T-cell (primary cell): ENCODE data around the gene DDX25. TPM values are rescaled to one million over a fixed set of nuclear protein-coding genes. Genes with fewer than 3 reads are reported as not detected.

Experiments used
- ATAC-seq, 4 experiments: fragments of 200-7000 bp in 3 of 4; fragments of 150-1000 bp in 1 of 4; cut with Tn5 transposase; replicated peaks in 1 of 4; 1 replicate in 3 of 4; 2 replicates in 1 of 4; pipeline ENCODE4 v1.10.0; 2021; ENCODE audit warnings: moderate library complexity in 3 of 4, mild to moderate bottlenecking in 2 of 4, moderate number of reproducible peaks in 1 of 4
- CTCF ChIA-PET, 2 donors: fragments of 300-600 bp; sonication (Branson Sonifier 250); formaldehyde crosslinking; loops; one replicate each; lab custom pipeline; 2022; ENCODE audit warnings: antibody characterized with exemption in 2 of 2; lab: Charles Lee
- POLR2A ChIA-PET, 2 donors: fragments of 300-600 bp; sonication (Branson Sonifier 250); formaldehyde crosslinking; loops; one replicate each; lab custom pipeline; 2022; ENCODE audit warnings: antibody characterized with exemption in 2 of 2; lab: Charles Lee
- DNase-seq, 35 experiments: peaks; one replicate each; pipeline versions ENCODE4 v3.0.0 to v3.0.0-alpha.2; 2013 to 2023
- H3K27ac ChIP-seq: one replicate; pipeline ENCODE4 v1.5.1; 2013; ENCODE audit warnings: low read length
- H3K27me3 ChIP-seq, 2 experiments: replicated peaks in 1 of 2; 1 replicate in 1 of 2; 2 replicates in 1 of 2; pipeline versions ENCODE4 v1.6.1 to v1.7.0; 2013; ENCODE audit warnings: low read length in 1 of 2, mixed read lengths in 1 of 2; ENCODE audit not compliant: control insufficient read depth in 2 of 2, insufficient read depth in 2 of 2; ENCODE audit errors: extremely low read depth in 1 of 2
- H3K36me3 ChIP-seq, 2 donors: 1 replicate in 1 of 2; 2 replicates in 1 of 2; pipeline versions ENCODE4 v1.6.1 to v1.7.0; 2013; ENCODE audit warnings: low read length in 1 of 2; ENCODE audit not compliant: control insufficient read depth in 2 of 2, insufficient read depth in 1 of 2; ENCODE audit errors: extremely low read depth in 1 of 2
- H3K4me1 ChIP-seq, 2 experiments: 1 replicate in 1 of 2; 2 replicates in 1 of 2; pipeline versions ENCODE4 v1.6.1 to v1.7.0; 2013; ENCODE audit warnings: low read length in 2 of 2, mixed read lengths in 1 of 2; ENCODE audit not compliant: insufficient read depth in 2 of 2, control insufficient read depth in 1 of 2; ENCODE audit errors: extremely low read depth in 1 of 2
- H3K4me3 ChIP-seq, 2 donors: 1 replicate in 1 of 2; 2 replicates in 1 of 2; pipeline versions ENCODE4 v1.5.1 to v1.7.0; 2013; ENCODE audit warnings: mild to moderate bottlenecking in 2 of 2, low read length in 1 of 2, moderate library complexity in 1 of 2; ENCODE audit not compliant: control insufficient read depth in 1 of 2; ENCODE audit errors: extremely low read depth in 1 of 2
- H3K9me3 ChIP-seq: 2 replicates; pipeline ENCODE4 v1.7.0; 2013
- H3K27ac Mint-ChIP-seq, 2 donors: one replicate each; pipeline ENCODE4 v1.8.0; 2020 to 2021; ENCODE audit warnings: mild to moderate bottlenecking in 2 of 2, mixed read lengths in 2 of 2
- H3K27me3 Mint-ChIP-seq, 2 donors: one replicate each; pipeline ENCODE4 v1.8.0; 2021 to 2022; ENCODE audit warnings: mixed read lengths in 2 of 2
- H3K36me3 Mint-ChIP-seq: one replicate; pipeline ENCODE4 v1.8.0; 2021; ENCODE audit warnings: mixed read lengths
- H3K4me1 Mint-ChIP-seq, 3 donors: one replicate each; pipeline ENCODE4 v1.8.0; 2020 to 2022; ENCODE audit warnings: mixed read lengths in 3 of 3, mild to moderate bottlenecking in 1 of 3
- H3K4me3 Mint-ChIP-seq, 3 donors: one replicate each; pipeline ENCODE4 v1.8.0; 2020 to 2022; ENCODE audit warnings: mild to moderate bottlenecking in 3 of 3, mixed read lengths in 3 of 3, moderate library complexity in 3 of 3
- H3K9me3 Mint-ChIP-seq, 3 donors: one replicate each; pipeline ENCODE4 v1.8.0; 2020 to 2022; ENCODE audit warnings: mixed read lengths in 3 of 3
- WGBS: methylation state at CpG from one replicate; pipeline ENCODE4 v1.1.5; 2013; ENCODE audit warnings: missing lambda C conversion rate; ENCODE audit not compliant: insufficient coverage; 5-methylcytosine and 5-hydroxymethylcytosine counted together
- total RNA-seq, 35 experiments: library from RNA in 6 of 35; stranded (reverse) in 6 of 35; fragments of 120-200 nt in 1 of 35; gene quantifications; one replicate each; pipeline versions ENCODE4 v1.2.1 to v1.2.4 and lab custom pipeline; 2013 to 2026

DDX25 gene
- total RNA-seq, 5 donors from 2014 or later (not counting 1 experiment from before 2014, with no cell fraction given): 0.16 to 0.26 (median 0.16) TPM; not detected in 2

DNA sequence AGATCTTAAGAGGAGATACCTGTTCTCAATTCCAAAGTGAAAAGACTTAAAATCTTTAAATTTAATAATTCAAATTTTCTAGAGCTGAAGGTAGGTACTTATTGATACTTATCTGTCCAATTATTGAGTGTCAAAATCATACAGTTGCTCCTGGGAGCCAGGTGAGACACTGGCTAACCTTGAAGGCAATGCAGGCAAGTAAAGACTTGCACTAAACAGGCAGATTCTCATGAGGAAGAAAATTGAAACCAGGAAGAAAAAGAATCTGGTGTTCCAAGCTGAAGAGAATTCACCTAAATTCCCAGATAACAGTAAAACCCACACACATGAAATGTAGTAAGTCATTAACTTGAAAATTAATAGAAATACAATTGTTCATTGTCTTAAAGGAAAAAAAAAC, 71.8 kb downstream of the DDX25 start:
- H3K4me3 Mint-ChIP-seq: no peak overlapping the region
- no peak overlapping the region for H3K27ac Mint-ChIP-seq
- POLR2A ChIA-PET: no interaction called here
- Histone ChIP-seq H3K4me3 (no peak overlapping the region), H3K27me3 (no peaks in the 10 kb centered on the region), H3K9me3 (no peaks in the 10 kb centered on the region), H3K4me1 (no peaks in the 10 kb centered on the region), H3K36me3 (no peaks in the 10 kb centered on the region), H3K27ac (no peak overlapping the region)
- CTCF ChIA-PET: interaction anchor here in 1 of 2 donors (0.5 kb wide), 1 partner anchor 984 kb away, joined by 5 read pairs; no protein-coding TSS in a partner anchor
- H3K9me3 Mint-ChIP-seq: no peaks in the 10 kb centered on the region
- ATAC-seq (no peak), DNase-seq (no peak)
- H3K27me3 Mint-ChIP-seq: no peaks in the 10 kb centered on the region
- H3K36me3 Mint-ChIP-seq: no peaks in the 10 kb centered on the region
- peaks cover 0 to 1% (median 0%) of the 10 kb centered on the region in 3 donors for H3K4me1 Mint-ChIP-seq

DNA sequence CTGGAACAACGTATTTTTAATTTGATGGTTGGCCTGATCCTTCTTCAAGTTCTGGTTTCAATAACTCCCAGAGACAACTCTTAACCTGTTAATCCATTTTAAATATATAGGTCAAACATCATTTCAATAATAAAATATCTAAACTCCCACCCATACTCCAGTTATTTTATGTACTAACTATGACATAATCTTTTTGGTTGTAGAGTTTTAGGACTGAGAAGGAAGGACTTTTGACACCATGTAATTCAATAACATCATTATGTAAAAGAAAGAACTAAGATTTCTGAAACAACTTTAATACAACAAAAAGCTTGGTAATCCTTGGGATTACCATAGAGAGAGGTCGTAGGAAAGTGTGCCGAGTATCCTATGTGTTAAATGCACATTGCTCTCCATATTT, 73.0 kb downstream of the DDX25 start:
- Histone ChIP-seq H3K4me3 (no peak overlapping the region), H3K27me3 (no peaks in the 10 kb centered on the region), H3K4me1 (no peaks in the 10 kb centered on the region), H3K36me3 (no peaks in the 10 kb centered on the region), H3K9me3 (no peaks in the 10 kb centered on the region), H3K27ac (no peak overlapping the region)
- Mint-ChIP-seq H3K27me3 (no peaks in the 10 kb centered on the region), H3K36me3 (no peaks in the 10 kb centered on the region), H3K27ac (no peak overlapping the region), H3K9me3 (no peaks in the 10 kb centered on the region), H3K4me3 (no peak overlapping the region), H3K4me1 (peaks cover 0 to 1% (median 0%) of the 10 kb centered on the region in 3 donors)
- no peak for ATAC-seq
- DNase-seq: no peak
- POLR2A ChIA-PET: no interaction called here
- WGBS: no CpG with 5 or more reads among the region's 3 CpGs
- CTCF ChIA-PET: no interaction called here

DNA sequence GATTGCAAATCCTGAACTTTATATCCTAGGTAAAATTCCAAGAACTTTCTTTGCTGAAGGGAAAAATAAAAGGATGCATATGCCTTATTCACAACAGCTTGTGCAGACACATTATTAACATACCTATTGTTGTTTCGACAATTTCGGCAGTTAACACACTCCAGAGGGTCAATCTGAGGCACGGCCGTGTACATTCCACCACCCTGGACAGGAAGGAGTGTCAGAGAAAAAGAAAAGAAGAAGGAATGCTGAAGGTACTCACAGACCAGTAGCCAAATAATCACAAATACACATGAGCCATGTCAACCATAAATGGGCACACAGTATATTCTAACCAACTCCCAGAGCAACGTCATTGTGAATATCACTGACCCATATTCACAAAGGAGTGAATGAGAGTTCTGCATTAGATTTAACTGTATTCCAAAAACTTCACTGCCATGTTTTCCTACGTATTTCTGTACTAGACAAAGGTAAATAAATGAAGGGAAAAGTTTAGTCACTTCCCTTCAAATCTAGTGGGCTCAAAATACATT, 73.9 kb downstream of the DDX25 start:
- Mint-ChIP-seq H3K27ac (no peak overlapping the region), H3K9me3 (no peaks in the 10 kb centered on the region), H3K36me3 (no peaks in the 10 kb centered on the region), H3K4me1 (peaks cover 0 to 1% (median 0%) of the 10 kb centered on the region in 3 donors), H3K27me3 (no peaks in the 10 kb centered on the region), H3K4me3 (no peak overlapping the region)
- ChIA-PET POLR2A (no interaction called here), CTCF (no interaction called here)
- no peak overlapping the region for H3K27ac ChIP-seq
- no peak for DNase-seq
- H3K36me3 ChIP-seq: no peaks in the 10 kb centered on the region
- no peaks in the 10 kb centered on the region for H3K4me1 ChIP-seq
- no peaks in the 10 kb centered on the region for H3K27me3 ChIP-seq
- H3K4me3 ChIP-seq: no peak overlapping the region
- no CpG with 5 or more reads among the region's 6 CpGs for WGBS
- no peak for ATAC-seq
- no peaks in the 10 kb centered on the region for H3K9me3 ChIP-seq

Other genes starting within 250 kb of the DDX25 start
- gene ACRV1, start 223.7 kb upstream of the DDX25 start, total RNA-seq: not detected
- not detected for gene PATE1, start 158.2 kb upstream of the DDX25 start, total RNA-seq
- not detected for gene PATE2, start 125.7 kb upstream of the DDX25 start, total RNA-seq
- not detected for gene PATE3, start 116.4 kb upstream of the DDX25 start, total RNA-seq
- gene PATE4, start 71.2 kb upstream of the DDX25 start, total RNA-seq: not detected
- gene HYLS1, start 16.8 kb upstream of the DDX25 start, total RNA-seq: 1 to 10 TPM; 2.8 to 7.4 (median 6.9) TPM
- gene PUS3, start 1.3 kb upstream of the DDX25 start, total RNA-seq: 10 to 100 TPM in 3 of 5 donors, 1 to 10 TPM in 2; 5.2 to 14.6 (median 11.5) TPM
- not detected for gene VSIG10L2, start 41.5 kb downstream of the DDX25 start, total RNA-seq
- gene CDON, start 158.4 kb downstream of the DDX25 start, total RNA-seq: 1 to 10 TPM; 1.7 to 5.0 (median 2.7) TPM